Choroid plexus epithelial cell (primary cell): Measurements from ENCODE around the gene ALK.

ENCODE experiments used
- DNase-seq: peaks from one replicate; pipeline ENCODE4 v3.0.0-alpha.2; 2010; ENCODE audit warnings: low read depth
- H3K4me3 ChIP-seq: 2 replicates; pipeline ENCODE4 v1.5.1; 2011; ENCODE audit warnings: low read depth, mild to moderate bottlenecking, control low read depth, low read length, moderate library complexity
- CTCF ChIP-seq: conservative IDR thresholded peaks from 2 replicates; pipeline ENCODE4 v1.5.1; 2011; ENCODE audit warnings: low read depth, mild to moderate bottlenecking, control low read depth, inconsistent platforms, low read length, moderate library complexity

ALK gene

GRCh38 chr2:29335396-29335795 lies 586.0 kb downstream of the ALK start:
- no peak overlapping the region for H3K4me3 ChIP-seq
- no peak for DNase-seq
- TF ChIP-seq CTCF, result no peak

DNA sequence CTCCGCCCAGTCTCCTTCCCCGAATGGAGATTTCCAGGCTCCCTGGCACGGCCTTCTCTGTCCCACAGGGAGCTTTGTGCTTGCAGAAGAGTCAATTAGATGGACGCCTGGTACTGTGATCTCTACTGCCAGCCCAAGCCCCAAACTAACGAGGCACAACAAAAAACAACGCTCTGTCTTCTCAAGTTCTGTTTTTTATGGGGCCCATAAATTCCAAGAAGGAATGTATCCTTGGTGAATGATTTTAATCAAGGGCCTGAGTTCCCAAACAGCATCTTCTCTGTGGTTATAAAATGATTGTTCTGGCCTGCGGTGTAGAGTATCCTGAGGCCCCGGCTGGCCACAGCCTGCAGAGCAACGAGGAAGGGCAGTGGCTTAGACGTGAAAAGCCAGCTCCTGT lies 586.7 kb downstream of the ALK start:
- DNase-seq, result no peak
- no peak overlapping the region for H3K4me3 ChIP-seq
- no peak for TF ChIP-seq CTCF

DNA sequence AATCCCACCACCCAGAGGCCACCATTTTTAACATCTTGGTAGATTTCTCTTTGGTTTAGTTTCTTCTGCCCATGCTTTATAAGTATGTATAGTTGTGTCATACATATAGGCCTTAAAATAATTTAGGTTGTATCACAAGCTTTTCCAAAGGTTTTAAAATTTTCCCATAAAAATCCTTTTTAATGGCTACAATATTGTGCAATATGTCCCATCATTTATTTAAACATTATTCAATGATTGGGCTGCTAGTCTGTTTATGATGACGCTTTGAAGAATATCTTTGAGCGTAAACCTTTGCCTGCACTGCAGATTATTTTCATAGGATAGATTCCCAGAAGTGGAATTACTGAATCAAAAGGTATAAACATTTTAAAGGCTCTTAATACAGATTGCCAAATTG lies 588.8 kb downstream of the ALK start:
- no peak overlapping the region for H3K4me3 ChIP-seq
- no peak for DNase-seq
- no peak for TF ChIP-seq CTCF

GRCh38 chr2:29329899-29330298 lies 591.5 kb downstream of the ALK start:
- TF ChIP-seq CTCF, result peak; percentile 46
- no peak for DNase-seq
- H3K4me3 ChIP-seq, result no peak overlapping the region

DNA sequence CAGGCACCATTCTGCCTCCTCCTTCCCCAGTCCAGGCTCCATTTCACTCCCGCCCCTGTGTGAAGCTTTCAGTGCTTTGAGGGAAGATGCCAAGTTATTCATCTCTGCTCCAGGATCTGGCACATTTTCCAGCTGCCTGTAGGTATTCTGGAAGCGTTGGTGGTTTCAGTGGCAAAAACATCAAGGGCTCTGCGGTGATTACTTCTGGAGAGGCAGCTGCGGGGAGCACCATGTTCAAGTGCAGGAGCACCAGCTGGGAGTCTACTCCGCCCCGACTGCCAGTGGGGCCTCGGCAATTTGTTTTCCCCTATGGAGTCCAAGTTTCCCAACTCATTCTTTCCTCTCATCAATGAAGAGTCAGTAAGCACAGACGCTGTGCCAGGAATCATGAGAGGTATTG lies 594.5 kb downstream of the ALK start:
- DNase-seq, result no peak
- H3K4me3 ChIP-seq, result no peak overlapping the region

DNA sequence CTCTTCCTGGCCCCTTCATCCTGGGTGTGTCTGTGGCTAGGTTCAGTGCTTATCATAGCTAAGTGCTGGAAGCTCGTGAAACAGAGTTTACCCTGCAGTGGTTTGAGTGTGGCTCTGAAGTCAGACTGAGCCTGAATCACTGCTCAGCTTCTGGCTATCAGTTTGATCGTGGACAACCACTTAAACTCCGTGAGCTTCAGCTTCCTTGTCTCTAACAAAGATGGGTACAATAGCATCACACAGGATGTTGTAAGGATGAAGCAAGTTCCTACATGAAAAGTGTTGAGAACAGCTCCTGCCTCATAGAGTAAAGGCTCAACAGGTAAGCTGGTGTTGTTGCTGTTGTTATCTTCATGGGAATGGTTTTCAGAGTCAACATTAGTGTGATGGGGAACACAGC lies 595.8 kb downstream of the ALK start:
- no peak for TF ChIP-seq CTCF
- no peak overlapping the region for H3K4me3 ChIP-seq
- no peak for DNase-seq

More for the DNA sequence above, 594.5 kb downstream of the ALK start:
- TF ChIP-seq CTCF, result no peak

DNA sequence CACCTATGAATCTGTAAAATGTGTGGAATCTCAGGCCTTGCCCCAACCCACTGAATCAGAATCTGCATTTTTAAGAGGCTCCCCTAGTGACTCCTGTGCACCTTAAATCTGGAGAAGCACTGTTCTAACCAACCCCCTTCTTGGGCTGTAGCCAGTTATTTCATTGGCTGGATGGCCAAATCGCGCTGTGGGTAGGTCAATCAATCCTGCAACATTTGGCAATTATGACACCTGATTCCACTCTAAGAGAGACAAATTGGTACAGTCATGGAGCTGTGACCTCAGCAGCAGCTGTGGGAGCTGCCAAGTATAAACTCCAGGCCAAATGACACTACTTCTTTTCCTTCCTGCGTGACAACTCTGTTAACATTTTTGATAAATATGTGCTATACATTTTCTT lies 597.4 kb downstream of the ALK start:
- no peak for DNase-seq
- no peak for TF ChIP-seq CTCF
- H3K4me3 ChIP-seq, result no peak overlapping the region
